ELF-1 (cell line): ENCODE results near the gene PTK6.

Experiments
- DNase-seq: peaks from one replicate; pipeline ENCODE4 v3.0.0-alpha.2; 2016; ENCODE audit warnings: low read depth, low spot score

The PTK6 gene

DNA sequence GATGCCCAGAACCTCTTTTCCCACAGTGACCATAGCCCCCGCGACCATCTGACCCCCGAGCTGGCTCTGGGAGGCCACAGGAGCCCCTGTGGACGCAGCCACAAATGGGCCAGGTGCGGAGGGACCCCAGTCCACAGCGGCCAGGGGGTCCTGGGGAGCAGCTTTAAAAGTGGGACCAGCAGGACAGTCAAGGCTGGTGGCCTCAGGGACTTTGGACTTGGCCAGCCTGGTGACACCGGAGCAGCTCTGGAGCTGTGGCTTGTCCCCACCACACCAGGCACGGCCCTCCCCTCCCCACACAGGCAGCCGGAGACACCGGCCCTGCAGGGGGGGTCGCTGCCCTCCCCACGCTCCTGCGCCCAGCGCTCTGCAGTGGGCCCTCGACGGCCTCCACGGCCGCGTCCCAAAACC lies 20.3 kb upstream of the PTK6 start:
- no peak for DNase-seq

GRCh38 chr20:63556873-63557478 lies 19.8 kb upstream of the PTK6 start:
- DNase-seq: no peak

- DNase-seq: no peak
Measured at GRCh38 chr20:63555661-63556381, 18.6 kb upstream of the PTK6 start.

DNA sequence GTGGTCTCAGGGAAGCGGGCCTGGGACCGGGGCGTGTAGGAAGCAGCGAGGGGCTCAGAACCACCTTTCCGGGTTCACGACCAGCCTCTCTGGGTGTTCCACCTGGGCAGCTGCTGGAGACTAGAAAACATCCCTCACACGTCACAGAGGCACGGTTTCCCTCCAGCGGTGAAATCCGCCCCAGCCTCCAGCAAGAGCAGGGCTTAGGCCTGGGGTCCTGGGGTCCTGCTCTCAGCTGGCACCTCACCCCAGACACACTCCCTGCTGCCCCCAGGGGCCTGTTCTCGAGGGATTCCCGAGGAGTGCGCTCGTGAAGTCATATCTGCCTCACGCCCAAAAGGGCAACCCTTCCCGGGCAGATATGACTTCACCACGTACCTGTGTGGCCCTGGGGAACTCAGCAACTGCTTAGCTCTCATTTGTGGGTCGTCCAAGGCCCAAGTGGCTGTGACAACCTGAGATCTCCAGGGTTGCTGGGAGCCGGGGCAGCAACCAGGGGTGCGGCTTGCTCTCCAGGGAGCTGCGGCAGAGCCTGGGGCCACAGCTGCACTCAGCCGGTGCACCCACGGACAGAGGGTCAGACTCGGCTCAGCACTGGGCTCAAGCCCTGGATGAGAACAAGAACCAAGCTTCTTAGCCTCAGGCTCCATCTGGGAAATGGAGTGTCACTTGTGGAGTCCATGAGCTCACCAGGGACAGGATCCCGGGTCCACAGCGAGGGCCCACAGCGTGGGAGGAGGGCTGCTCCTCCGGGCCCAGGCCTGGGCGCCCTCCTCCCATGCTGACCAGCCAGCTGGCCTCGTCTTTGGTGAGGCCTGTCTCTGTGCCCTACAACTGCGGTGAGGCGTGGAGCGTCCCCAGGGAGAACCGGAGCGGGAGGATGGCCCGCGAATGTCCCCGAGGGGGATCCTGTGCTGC lies 17.4 kb upstream of the PTK6 start:
- no peak for DNase-seq

DNA sequence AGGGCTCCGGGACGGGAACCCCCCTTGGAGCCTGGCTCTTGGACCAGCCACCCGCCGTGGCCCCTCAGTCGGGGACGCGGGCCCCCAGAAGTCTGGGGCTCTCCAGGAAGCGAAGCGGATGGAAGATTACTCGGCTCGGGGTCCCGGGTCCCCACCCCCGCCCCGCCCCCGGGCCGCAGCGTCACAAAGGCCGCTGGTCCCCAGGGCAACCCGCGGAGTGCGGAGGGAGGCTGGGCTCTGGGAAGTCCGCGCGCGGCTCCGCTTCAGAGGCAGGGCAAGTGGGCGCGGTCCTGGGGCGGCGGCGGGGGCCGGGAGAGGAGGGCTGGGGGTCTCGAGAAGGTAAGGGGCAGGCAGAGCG lies 16.7 kb upstream of the PTK6 start, which contains the start of gene FNDC11:
Gene FNDC11 (plus strand): TSS at position 227 of the 358 bp plus-strand sequence. CDS start 1,505 bp downstream, outside the sequence.
- no peak for DNase-seq

DNA sequence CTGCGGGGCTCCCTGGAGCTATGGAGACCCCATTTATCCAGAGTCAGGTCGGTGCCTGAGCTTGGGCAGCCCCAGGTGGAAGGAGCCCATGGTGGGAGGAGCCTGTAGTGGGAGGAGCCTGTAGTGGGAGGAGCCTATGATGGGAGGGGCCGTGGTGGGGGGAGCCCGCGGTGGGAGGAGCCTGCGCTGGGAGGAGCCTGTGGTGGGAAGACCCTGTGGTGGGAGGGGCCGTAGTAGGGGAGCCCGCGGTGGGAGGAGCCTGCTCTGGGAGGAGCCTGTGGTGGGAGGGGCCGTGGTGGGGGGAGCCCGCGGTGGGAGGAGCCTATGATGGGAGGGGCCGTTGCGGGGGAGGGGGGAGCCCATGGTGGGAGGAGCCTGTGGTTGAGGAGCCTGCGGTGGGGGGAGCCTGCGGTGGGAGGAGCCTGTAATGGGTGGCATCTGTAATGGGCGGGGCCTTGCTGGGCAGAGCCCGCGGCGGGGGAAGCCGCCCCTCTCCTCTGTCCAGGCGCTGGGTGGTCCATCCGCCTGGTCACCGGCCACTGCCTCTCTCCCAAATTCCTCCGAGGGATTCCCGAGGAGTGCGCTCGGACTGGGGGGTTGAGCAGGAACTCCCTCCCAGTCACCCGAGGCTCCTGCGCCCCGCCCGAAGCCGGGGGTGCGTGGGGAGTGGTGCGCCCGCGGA lies 16.2 kb upstream of the PTK6 start:
- DNase-seq: peak; percentile 85

DNA sequence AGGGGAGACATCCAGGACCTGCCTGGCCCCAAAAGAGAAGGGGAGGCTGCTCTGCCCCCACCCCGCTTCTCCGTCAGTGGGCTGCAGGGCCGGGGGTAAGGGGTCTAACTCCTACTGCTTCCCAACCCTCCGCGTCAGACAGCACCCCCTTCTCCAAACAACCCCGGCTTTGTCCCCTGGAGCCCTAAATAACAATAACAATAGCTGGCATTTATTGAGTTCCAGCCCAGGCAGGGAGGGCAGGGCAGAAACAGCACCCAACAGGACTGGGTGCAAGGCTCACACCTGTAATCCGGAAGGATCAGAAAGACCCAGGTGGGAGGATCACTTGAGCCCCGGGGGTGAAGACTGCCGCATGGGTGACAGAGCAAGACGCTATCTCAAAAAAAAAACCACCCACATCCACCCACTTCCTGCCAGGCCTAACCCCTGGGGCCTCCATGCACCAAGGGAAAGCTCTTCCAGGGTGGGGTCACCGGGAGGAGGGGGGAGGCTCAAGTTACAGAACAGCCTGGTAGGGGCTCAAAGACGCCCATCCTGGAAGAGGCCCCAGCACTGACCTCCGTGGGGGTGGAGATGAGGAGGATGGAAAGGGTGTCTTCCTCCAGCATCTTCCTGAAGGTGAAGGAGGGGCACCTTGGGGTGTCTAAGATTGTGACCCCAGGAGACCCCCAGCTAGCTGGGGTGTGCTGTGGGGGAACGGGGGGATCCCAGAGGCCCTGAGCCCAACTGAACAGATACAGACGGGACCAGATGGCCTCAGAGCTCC lies 15.5 kb upstream of the PTK6 start:
- no peak for DNase-seq

DNA sequence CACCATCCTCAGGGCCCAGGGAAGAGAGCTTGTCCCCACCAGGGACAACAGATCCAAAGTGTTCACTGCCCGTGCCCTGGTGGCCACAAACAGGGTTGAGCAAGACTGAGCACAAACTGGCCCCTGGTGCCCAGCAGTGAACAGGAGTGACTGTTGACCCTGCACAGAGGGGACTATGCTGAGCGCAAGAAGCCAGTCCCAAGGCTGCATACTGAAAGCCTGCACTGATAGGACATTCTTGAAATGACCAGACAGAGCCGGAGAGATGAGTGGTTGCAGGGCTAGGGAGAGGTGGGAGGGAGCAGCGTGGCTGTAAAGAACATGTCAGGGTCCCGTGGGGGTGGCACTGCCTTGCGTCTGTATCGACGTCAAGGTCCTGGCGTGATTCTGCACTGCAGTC lies 13.9 kb upstream of the PTK6 start:
- no peak for DNase-seq

DNA sequence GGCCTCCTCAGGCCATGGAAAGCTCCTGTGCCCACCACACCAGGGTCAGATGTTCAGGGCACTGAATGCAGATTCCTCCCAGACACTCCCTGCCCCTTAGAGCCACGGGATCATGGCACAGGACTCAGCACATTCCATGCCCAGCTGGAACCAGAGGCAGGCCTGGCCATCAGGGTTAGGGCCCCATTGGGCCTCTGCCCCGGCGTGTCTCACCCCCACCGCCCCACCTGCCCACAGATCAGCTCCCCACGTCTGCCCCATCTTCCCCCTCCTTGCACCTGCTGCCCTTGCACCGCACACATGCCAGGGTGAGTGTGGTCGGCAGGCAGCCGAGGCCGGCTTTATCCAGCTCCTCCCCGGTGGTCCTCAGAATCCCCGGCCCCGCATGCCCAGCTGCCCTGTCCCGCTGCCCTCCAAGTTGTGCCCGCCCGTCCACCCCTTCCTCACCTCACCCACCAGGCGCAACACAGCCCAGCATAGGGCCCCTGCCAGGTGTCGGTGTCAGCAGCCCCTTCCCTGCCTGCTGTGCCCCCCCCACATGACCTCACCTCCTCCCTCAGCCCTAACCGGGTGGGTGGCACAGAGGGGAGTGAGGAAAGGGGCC lies 12.6 kb upstream of the PTK6 start:
- DNase-seq: no peak

GRCh38 chr20:63549019-63549418 lies 11.8 kb upstream of the PTK6 start:
- DNase-seq: no peak

DNA sequence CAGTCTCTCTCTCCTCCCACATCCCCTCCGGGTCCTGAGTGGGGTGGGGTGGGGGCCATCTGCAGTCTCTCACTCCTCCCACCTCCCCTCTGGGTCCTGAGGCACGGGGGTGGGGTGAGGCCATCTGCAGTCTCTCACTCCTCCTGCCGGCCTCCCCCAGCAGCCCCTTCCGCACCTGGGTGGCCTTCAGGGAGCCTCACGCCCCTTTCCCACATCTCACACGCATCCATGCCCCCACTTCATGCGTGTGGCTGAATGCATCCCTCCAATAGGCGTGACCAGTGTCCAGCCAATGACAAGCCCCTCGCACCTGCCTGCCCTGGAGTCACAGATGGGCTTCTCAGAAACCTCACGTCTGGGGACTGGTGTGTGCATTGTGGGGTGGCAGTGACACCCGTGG lies 11.4 kb upstream of the PTK6 start:
- no peak for DNase-seq

- DNase-seq: no peak
Measured at GRCh38 chr20:63547725-63548480, 10.7 kb upstream of the PTK6 start, which contains the start of gene SRMS. Gene SRMS (minus strand): TSS chr20:63547749. CDS start chr20:63547463, 286 bp downstream.

- DNase-seq: no peak
Measured at GRCh38 chr20:63546956-63547724, 10.0 kb upstream of the PTK6 start.

DNA sequence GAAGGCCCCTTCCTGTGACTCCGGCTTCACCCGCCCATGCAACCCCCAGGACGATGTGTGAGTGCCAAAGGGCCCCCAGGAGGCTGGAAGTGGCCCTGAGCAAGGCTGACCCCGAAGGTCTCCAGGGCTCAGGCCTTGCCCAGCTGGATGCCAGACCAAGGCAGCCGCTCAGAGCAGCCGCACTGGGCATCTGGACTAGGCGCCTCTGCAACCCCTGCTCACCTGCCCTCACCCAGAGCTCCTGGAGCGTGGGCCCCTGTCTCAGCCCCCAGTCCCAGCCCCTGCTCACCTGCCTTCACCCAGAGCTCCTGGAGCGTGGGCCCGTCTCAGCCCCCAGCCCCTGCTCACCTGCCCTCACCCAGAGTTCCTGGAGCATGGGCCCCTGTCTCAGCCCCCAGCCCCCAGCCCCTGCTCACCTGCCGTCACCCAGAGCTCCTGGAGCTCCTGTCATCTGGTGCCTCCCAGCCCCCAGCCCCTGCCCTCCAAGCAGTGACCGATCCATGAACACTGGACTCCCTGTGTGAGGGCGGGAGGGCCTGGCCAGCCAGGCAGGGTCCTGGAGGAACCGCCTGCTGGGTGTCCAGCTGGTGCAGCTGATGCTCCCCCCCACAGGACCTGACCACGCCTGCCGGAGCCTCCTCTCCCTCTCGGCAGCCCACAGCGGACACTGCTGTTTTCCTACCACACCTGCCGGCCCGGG lies 9.2 kb upstream of the PTK6 start:
- no peak for DNase-seq

DNA sequence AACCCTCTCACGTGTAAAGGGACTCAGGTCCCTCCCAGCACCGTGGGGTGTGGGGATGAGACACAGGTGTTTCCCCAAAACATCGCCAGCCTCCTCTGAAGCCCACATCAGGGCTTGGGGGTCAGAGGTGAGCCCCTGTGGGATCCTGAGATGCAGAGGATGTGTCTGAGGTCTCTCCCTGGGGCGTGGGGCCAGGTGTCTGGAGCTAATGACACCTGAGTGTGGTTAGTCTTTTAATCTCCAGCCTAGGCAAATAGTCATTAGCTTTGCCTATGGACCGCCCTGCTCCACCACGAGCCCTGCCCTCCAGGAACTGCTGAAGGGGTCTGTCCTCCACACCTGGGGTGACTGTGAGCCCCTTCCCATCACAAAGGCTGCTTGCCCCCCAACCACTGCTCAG lies 8.6 kb upstream of the PTK6 start:
- DNase-seq: no peak

- no peak for DNase-seq
Measured at GRCh38 chr20:63544958-63545516, 7.9 kb upstream of the PTK6 start.

DNA sequence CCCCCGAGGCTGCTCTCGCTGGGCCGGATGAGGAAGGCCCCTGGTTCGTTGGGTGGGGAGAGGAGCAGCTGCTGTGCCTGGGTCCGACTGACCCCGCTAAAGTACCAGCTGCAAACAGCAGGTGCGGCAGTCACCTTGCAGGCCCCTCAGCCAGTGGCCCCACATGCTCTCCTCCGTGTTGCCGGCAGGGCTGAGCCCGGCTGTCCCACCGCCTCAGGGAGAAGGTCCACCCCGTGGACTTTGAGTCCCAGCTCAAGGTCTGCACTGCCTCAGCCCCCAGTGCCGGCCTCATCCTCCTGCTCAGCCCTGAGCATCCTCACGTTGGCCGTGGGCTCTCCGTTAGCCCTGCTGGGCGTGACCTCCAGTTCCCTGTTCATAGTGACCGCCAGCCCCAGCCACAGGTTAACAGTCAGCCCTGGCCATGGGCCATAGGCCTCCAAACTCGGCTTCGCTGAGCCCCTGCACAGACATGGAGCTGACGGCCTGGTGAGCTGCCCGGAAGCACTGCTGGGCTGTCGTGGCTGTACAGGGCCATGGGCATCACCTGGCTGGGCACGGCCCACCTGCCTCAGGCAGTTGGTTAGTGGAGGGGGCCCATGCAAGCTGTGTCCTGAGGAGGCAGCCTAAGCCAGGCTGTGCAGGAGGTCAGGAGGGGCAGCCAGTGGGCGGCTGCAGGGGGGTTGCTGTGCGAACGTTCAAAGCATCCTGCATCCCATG lies 7.2 kb upstream of the PTK6 start:
- no peak for DNase-seq
